ENCODE measurements around the gene FRRS1L. TPM values are rescaled to one million over a fixed set of nuclear protein-coding genes. Genes with fewer than 3 reads are reported as not detected.

FRRS1L gene
- total RNA-seq, 1 experiment from 2014 or later = 1.0 TPM

- DNase-seq (ENCODE audit: low spot score) (no peak), ATAC-seq (no peak)
- POLR2A ChIA-PET = no interaction called here
- Mint-ChIP-seq H3K4me1 (peaks cover 39% of the 10 kb centered on the region), H3K4me3 (no peak overlapping the region), H3K27me3 (ENCODE audit: low read depth) (no peaks in the 10 kb centered on the region), H3K27ac (peak overlapping the region; percentile 43), H3K9me3 (peaks cover 3% of the 10 kb centered on the region), H3K36me3 (peaks cover 32% of the 10 kb centered on the region)
- CTCF ChIA-PET = no interaction called here
- TF ChIP-seq KAT7 (CRISPR knock-in tag; IDR thresholded peaks at IDR 0.05; ENCODE audit: borderline replicate concordance) = no peak
- TF ChIP-seq ZNF281 (CRISPR knock-in tag; IDR thresholded peaks at IDR 0.05) = no peak
Measured at GRCh38 chr9:109101810-109102209, 65.2 kb downstream of the FRRS1L start.

- TF ChIP-seq E2F4 (CRISPR knock-in tag; IDR thresholded peaks at IDR 0.05; ENCODE audit: borderline replicate concordance, low read depth) (no peak), NFATC4 (CRISPR knock-in tag; IDR thresholded peaks at IDR 0.05) (no peak)
- POLR2A ChIA-PET = no interaction called here
- H3K9me3 Mint-ChIP-seq = peaks cover 3% of the 10 kb centered on the region
- peaks cover 32% of the 10 kb centered on the region for H3K36me3 Mint-ChIP-seq
- CTCF ChIA-PET = no interaction called here
- no peak overlapping the region for H3K4me3 Mint-ChIP-seq
- H3K27me3 Mint-ChIP-seq (ENCODE audit: low read depth) = no peaks in the 10 kb centered on the region
- peaks cover 39% of the 10 kb centered on the region for H3K4me1 Mint-ChIP-seq
- 0 out of 2 replicates have a peak overlapping the region, but pooled peaks have one; percentile 8 for H3K27ac Mint-ChIP-seq
- no peak for ATAC-seq
- no peak for DNase-seq (ENCODE audit: low spot score)
Measured at GRCh38 chr9:109101202-109101595, 65.8 kb downstream of the FRRS1L start.

GRCh38 chr9:109100543-109101201 is 66.4 kb downstream of the FRRS1L start:
- ChIA-PET CTCF (no interaction called here), POLR2A (no interaction called here)
- no peak overlapping the region for H3K4me3 Mint-ChIP-seq
- peaks cover 39% of the 10 kb centered on the region for H3K4me1 Mint-ChIP-seq
- ATAC-seq = no peak
- TF ChIP-seq USF1 (CRISPR knock-in tag; IDR thresholded peaks at IDR 0.05) (no peak), CBFB (CRISPR knock-in tag; IDR thresholded peaks at IDR 0.05; ENCODE audit: low read depth) (no peak), ERG (CRISPR knock-in tag; IDR thresholded peaks at IDR 0.05) (no peak), AFF4 (CRISPR knock-in tag; IDR thresholded peaks at IDR 0.05; ENCODE audit: borderline replicate concordance) (no peak), CREM (CRISPR knock-in tag; IDR thresholded peaks at IDR 0.05) (no peak), SOX15 (CRISPR knock-in tag; IDR thresholded peaks at IDR 0.05) (no peak), ZSCAN18 (CRISPR knock-in tag; IDR thresholded peaks at IDR 0.05) (no peak), ZNF121 (CRISPR knock-in tag; IDR thresholded peaks at IDR 0.05) (no peak), ETV6 (CRISPR knock-in tag; IDR thresholded peaks at IDR 0.05) (no peak), NFATC4 (CRISPR knock-in tag; IDR thresholded peaks at IDR 0.05) (no peak), OVOL2 (CRISPR knock-in tag; IDR thresholded peaks at IDR 0.05; ENCODE audit: borderline replicate concordance) (no peak), ZNF138 (CRISPR knock-in tag; conservative IDR thresholded peaks at IDR 0.05) (no peak)
- H3K9me3 Mint-ChIP-seq = peaks cover 3% of the 10 kb centered on the region
- no peaks in the 10 kb centered on the region for H3K27me3 Mint-ChIP-seq (ENCODE audit: low read depth)
- no peak for DNase-seq (ENCODE audit: low spot score)
- peaks cover 32% of the 10 kb centered on the region for H3K36me3 Mint-ChIP-seq
- H3K27ac Mint-ChIP-seq = 0 out of 2 replicates have a peak overlapping the region, but pooled peaks have one; percentile 8
